HCT116 (cell line): ENCODE results near the gene PARD6G. TPM values are rescaled to one million over a fixed set of nuclear protein-coding genes. Genes with fewer than 3 reads are reported as not detected.
"Not testable (repeated sequence)": the region's sequence is repeated elsewhere in the genome, so short reads cannot be mapped to it uniquely, and the experiment has no call there.

Experiments
- ATAC-seq: fragments of 200-7000 bp; cut with Tn5 transposase; 2 replicates; pipeline ENCODE4 v1.9.1; 2020; ENCODE audit warnings: mild to moderate bottlenecking, moderate library complexity
- BruUV-seq: library from RNA; stranded (reverse); fragments of 400-500 nt; replicated peaks from 2 replicates; lab custom pipeline; 2021; lab: Mats Ljungman, UMichigan
- CTCF ChIA-PET: fragments of 300-600 bp; sonication (Branson Sonifier 250); formaldehyde crosslinking; loops from one replicate; lab custom pipeline; 2021; ENCODE audit warnings: antibody characterized with exemption; lab: Charles Lee
- POLR2A ChIA-PET: fragments of 300-600, 350-600 bp; sonication (Branson Sonifier 250); formaldehyde crosslinking; loops from one replicate; lab custom pipeline; 2021; ENCODE audit warnings: antibody characterized with exemption; lab: Charles Lee
- RAD21 ChIA-PET, 2 experiments: fragments of 300-600 bp; sonication (Branson Sonifier 250); formaldehyde crosslinking; loops; one replicate each; lab custom pipeline; 2023; ENCODE audit warnings: low total read pairs in 2 of 2; ENCODE audit not compliant: uncharacterized antibody in 2 of 2, unreplicated experiment in 2 of 2, low non-redundant PET in 1 of 2; lab: Charles Lee
- DNase-seq: peaks from one replicate; pipeline ENCODE4 v3.0.0-alpha.2; 2010; ENCODE audit warnings: low read depth, low spot score
- H2AFZ ChIP-seq: fragments of 200-600 bp; shearing (Covaris generic), sonication (generic); 2 replicates; pipeline ENCODE4 v1.6.1; 2017; ENCODE audit warnings: low read depth, mixed run types, mixed read lengths, antibody characterized with exemption, low read length; ENCODE audit not compliant: poor library complexity, severe bottlenecking
- H3K27ac ChIP-seq: 2 replicates; pipeline ENCODE4 v1.5.1; 2012; ENCODE audit warnings: low read depth, low read length
- H3K27me3 ChIP-seq: fragments of 200-600 bp; sonication (generic); 2 replicates; pipeline ENCODE4 v1.6.1; 2016; ENCODE audit warnings: mixed run types, low read length, mixed read lengths; ENCODE audit not compliant: insufficient read depth
- H3K36me3 ChIP-seq, 2 experiments: fragments of 200-500 bp in 1 of 2; fragments of 200-600 bp in 1 of 2; sonication (Bioruptor generic) in 1 of 2; sonication (generic) in 1 of 2; 2 replicates each; pipeline versions ENCODE4 v1.5.1 to v1.6.1; 2014 to 2016; ENCODE audit warnings: low read length in 2 of 2, inconsistent platforms in 1 of 2, mixed read lengths in 1 of 2, mixed run types in 1 of 2; ENCODE audit not compliant: insufficient read depth in 2 of 2, control insufficient read depth in 1 of 2
- H3K4me1 ChIP-seq, 2 experiments: fragments of 200-600 bp in 1 of 2; sonication (generic) in 1 of 2; 2 replicates each; pipeline versions ENCODE4 v1.5.1 to v1.6.1; 2012 to 2017; ENCODE audit warnings: low read length in 2 of 2, inconsistent platforms in 1 of 2, mild to moderate bottlenecking in 1 of 2, mixed read lengths in 1 of 2, mixed run types in 1 of 2, moderate library complexity in 1 of 2; ENCODE audit not compliant: insufficient read depth in 2 of 2, control insufficient read depth in 1 of 2
- H3K4me2 ChIP-seq: fragments of 200-600 bp; sonication (generic); 2 replicates; pipeline ENCODE4 v1.6.1; 2017; ENCODE audit warnings: mixed run types, low read length, mixed read lengths
- H3K4me3 ChIP-seq, 2 experiments: fragments of 200-600 bp in 1 of 2; sonication (generic) in 1 of 2; replicated peaks in 1 of 2; 2 replicates each; pipeline ENCODE4 v1.5.1; 2011 to 2016; ENCODE audit warnings: low read length in 2 of 2, control low read depth in 1 of 2, low read depth in 1 of 2, mild to moderate bottlenecking in 1 of 2, mixed read lengths in 1 of 2, mixed run types in 1 of 2
- H3K79me2 ChIP-seq: fragments of 200-600 bp; sonication (generic); 2 replicates; pipeline ENCODE4 v1.6.1; 2017; ENCODE audit warnings: mild to moderate bottlenecking, mixed run types, low read length, moderate library complexity, mixed read lengths; ENCODE audit not compliant: insufficient read depth
- H3K9ac ChIP-seq: fragments of 200-600 bp; sonication (generic); 2 replicates; pipeline ENCODE4 v1.6.1; 2016; ENCODE audit warnings: low read length, mixed read lengths
- H3K9me2 ChIP-seq: fragments of 200-600 bp; sonication (generic), shearing (Covaris generic); 2 replicates; pipeline ENCODE4 v1.6.1; 2017; ENCODE audit warnings: mixed run types, mild to moderate bottlenecking, moderate library complexity; ENCODE audit not compliant: insufficient read depth
- H3K9me3 ChIP-seq, 2 experiments: fragments of 200-500 bp in 1 of 2; fragments of 200-600 bp in 1 of 2; sonication (Bioruptor generic) in 1 of 2; sonication (generic) in 1 of 2; 2 replicates each; pipeline ENCODE4 v1.6.1; 2014 to 2017; ENCODE audit warnings: low read length in 2 of 2, mixed read lengths in 2 of 2, inconsistent platforms in 1 of 2, low read depth in 1 of 2, mild to moderate bottlenecking in 1 of 2, mixed run types in 1 of 2, moderate library complexity in 1 of 2; ENCODE audit not compliant: control insufficient read depth in 1 of 2, insufficient read depth in 1 of 2
- H4K20me1 ChIP-seq: fragments of 200-600 bp; sonication (generic), shearing (Covaris generic); 2 replicates; pipeline ENCODE4 v1.6.1; 2017; ENCODE audit warnings: mixed run types, mild to moderate bottlenecking, moderate library complexity; ENCODE audit not compliant: insufficient read depth
- ATF3 ChIP-seq: IDR thresholded peaks from 2 replicates; pipeline ENCODE4 v1.6.1; 2012
- CBX3 ChIP-seq: IDR thresholded peaks from 2 replicates; pipeline ENCODE4 v1.6.1; 2012; ENCODE audit warnings: low read depth
- CEBPB ChIP-seq: IDR thresholded peaks from 2 replicates; pipeline ENCODE4 v1.6.1; 2012; ENCODE audit warnings: low read depth
- EGR1 ChIP-seq: IDR thresholded peaks from 2 replicates; pipeline ENCODE4 v1.6.1; 2012; ENCODE audit warnings: low read depth
- ELF1 ChIP-seq: IDR thresholded peaks from 2 replicates; pipeline ENCODE4 v1.6.1; 2012; ENCODE audit warnings: low read depth, borderline replicate concordance
- EZH2 ChIP-seq: fragments of 200-600 bp; sonication (generic); IDR thresholded peaks from 2 replicates; pipeline ENCODE4 v1.6.1; 2017; ENCODE audit warnings: antibody characterized with exemption, mixed run types
- EZH2phosphoT487 ChIP-seq: fragments of 200-600 bp; IDR thresholded peaks from 2 replicates; pipeline ENCODE4 v1.6.1; 2018; ENCODE audit warnings: antibody characterized with exemption, borderline replicate concordance
- FOSL1 ChIP-seq: IDR thresholded peaks from 2 replicates; pipeline ENCODE4 v1.6.1; 2012; ENCODE audit warnings: low read depth
- JUND ChIP-seq: IDR thresholded peaks from 2 replicates; pipeline ENCODE4 v1.6.1; 2012
- POLR2A ChIP-seq: IDR thresholded peaks from 2 replicates; pipeline ENCODE4 v1.7.0; 2011; ENCODE audit warnings: borderline replicate concordance; ENCODE audit not compliant: insufficient read depth, insufficient read length; ENCODE audit errors: extremely low read depth
- SIN3A ChIP-seq: IDR thresholded peaks from 2 replicates; pipeline ENCODE4 v1.6.1; 2012; ENCODE audit warnings: low read depth
- SRF ChIP-seq: IDR thresholded peaks from 2 replicates; pipeline ENCODE4 v1.6.1; 2012; ENCODE audit warnings: low read depth
- YY1 ChIP-seq: IDR thresholded peaks from 2 replicates; pipeline ENCODE4 v1.6.1; 2011; ENCODE audit warnings: low read length, low read depth, moderate library complexity, mild to moderate bottlenecking; ENCODE audit not compliant: insufficient replicate concordance; ENCODE audit errors: extremely low read depth
- ZFX ChIP-seq: fragments of 450-650 bp; IDR thresholded peaks from 2 replicates; pipeline ENCODE4 v1.6.1; 2017
- intact Hi-C: fragments of 100-400 bp; cut with micrococcal nuclease; formaldehyde crosslinking; loops from 2 replicates; pipeline ENCODE4 v1.10.0; 2022
- total RNA-seq: library from RNA; stranded (reverse); gene quantifications from one replicate; pipeline ENCODE4 v1.2.1, GENCODE V29; 2021; ENCODE audit not compliant: unreplicated experiment

The PARD6G gene
- total RNA-seq, 1 experiment from 2014 or later: 12.8 TPM

GRCh38 chr18:80239830-80240229 is 7.5 kb downstream of the PARD6G start:
- no peaks in the 10 kb centered on the region for H3K9me2 ChIP-seq
- ATAC-seq: no peak
- H3K9ac ChIP-seq: no peak overlapping the region
- no peaks in the 10 kb centered on the region for H3K27me3 ChIP-seq
- no peak overlapping the region for H2AFZ ChIP-seq
- H3K27ac ChIP-seq: no peak overlapping the region
- ChIA-PET POLR2A (no interaction called here), RAD21 (no interaction called here), CTCF (no interaction called here)
- H3K4me3 ChIP-seq: no peak overlapping the region
- TF ChIP-seq EZH2 (no peak), YY1 (no peak)
- intact Hi-C loops: no loop called here
- no peaks in the 10 kb centered on the region for H4K20me1 ChIP-seq
- no peaks in the 10 kb centered on the region for H3K4me1 ChIP-seq
- no peaks in the 10 kb centered on the region for H3K36me3 ChIP-seq
- no peak overlapping the region for H3K4me2 ChIP-seq
- H3K9me3 ChIP-seq: no peaks in the 10 kb centered on the region
- no peak for DNase-seq
- BruUV-seq: no TSS peak
- peaks cover 12% of the 10 kb centered on the region for H3K79me2 ChIP-seq

- H3K4me3 ChIP-seq: no peak overlapping the region
- no peak overlapping the region for H2AFZ ChIP-seq
- no peak for DNase-seq
- H3K9me2 ChIP-seq: no peaks in the 10 kb centered on the region
- no peaks in the 10 kb centered on the region for H3K4me1 ChIP-seq
- H3K9me3 ChIP-seq: no peaks in the 10 kb centered on the region
- TF ChIP-seq YY1 (no peak), ELF1 (no peak), EZH2phosphoT487 (no peak), FOSL1 (no peak), JUND (no peak), SIN3A (no peak), SRF (no peak), EGR1 (no peak), ATF3 (no peak), ZFX (no peak), CEBPB (no peak), POLR2A (no peak), CBX3 (no peak)
- TF ChIP-seq, all 23 proteins: peak for 0
- H3K9ac ChIP-seq: no peak overlapping the region
- ChIA-PET POLR2A (no interaction called here), CTCF (no interaction called here), RAD21 (no interaction called here)
- H3K79me2 ChIP-seq: peaks cover 9% of the 10 kb centered on the region
- no peaks in the 10 kb centered on the region for H3K36me3 ChIP-seq
- no TSS peak for BruUV-seq
- H3K27me3 ChIP-seq: no peaks in the 10 kb centered on the region
- no peak for ATAC-seq
- no peaks in the 10 kb centered on the region for H4K20me1 ChIP-seq
- no peak overlapping the region for H3K27ac ChIP-seq
- no peak overlapping the region for H3K4me2 ChIP-seq
- intact Hi-C loops: no loop called here
Observed at GRCh38 chr18:80238651-80239260, 8.6 kb downstream of the PARD6G start.

GRCh38 chr18:80237519-80237918 is 9.8 kb downstream of the PARD6G start:
- H3K36me3 ChIP-seq, H3K4me1 ChIP-seq, H3K79me2 ChIP-seq, H2AFZ ChIP-seq, H3K27me3 ChIP-seq, RAD21 ChIA-PET, DNase-seq, H3K4me3 ChIP-seq, BruUV-seq, H3K9me2 ChIP-seq, H3K9me3 ChIP-seq, POLR2A ChIA-PET, intact Hi-C loops, CTCF ChIA-PET, H4K20me1 ChIP-seq, ATAC-seq, H3K4me2 ChIP-seq, H3K9ac ChIP-seq, H3K27ac ChIP-seq: not testable (repeated sequence)
